ENCODE results near the gene AHI1. TPM values are rescaled to one million over a fixed set of nuclear protein-coding genes. Genes with fewer than 3 reads are reported as not detected.

AHI1 gene
- total RNA-seq, 1 donor from 2014 or later: 33.5 TPM

GRCh38 chr6:135390458-135390857 is 107.1 kb downstream of the AHI1 start:
- H3K4me3 Mint-ChIP-seq (ENCODE audit: unreplicated experiment): no peak overlapping the region
- no peak overlapping the region for H3K27ac Mint-ChIP-seq (ENCODE audit: unreplicated experiment)
- no peak for DNase-seq (ENCODE audit: extremely low spot score, unreplicated experiment)
- no peaks in the 10 kb centered on the region for H3K4me1 Mint-ChIP-seq (ENCODE audit: unreplicated experiment)
- H3K36me3 Mint-ChIP-seq (ENCODE audit: unreplicated experiment): peaks cover 15% of the 10 kb centered on the region
- no peaks in the 10 kb centered on the region for H3K9me3 Mint-ChIP-seq (ENCODE audit: unreplicated experiment)
- TF ChIP-seq, protein P1, sequence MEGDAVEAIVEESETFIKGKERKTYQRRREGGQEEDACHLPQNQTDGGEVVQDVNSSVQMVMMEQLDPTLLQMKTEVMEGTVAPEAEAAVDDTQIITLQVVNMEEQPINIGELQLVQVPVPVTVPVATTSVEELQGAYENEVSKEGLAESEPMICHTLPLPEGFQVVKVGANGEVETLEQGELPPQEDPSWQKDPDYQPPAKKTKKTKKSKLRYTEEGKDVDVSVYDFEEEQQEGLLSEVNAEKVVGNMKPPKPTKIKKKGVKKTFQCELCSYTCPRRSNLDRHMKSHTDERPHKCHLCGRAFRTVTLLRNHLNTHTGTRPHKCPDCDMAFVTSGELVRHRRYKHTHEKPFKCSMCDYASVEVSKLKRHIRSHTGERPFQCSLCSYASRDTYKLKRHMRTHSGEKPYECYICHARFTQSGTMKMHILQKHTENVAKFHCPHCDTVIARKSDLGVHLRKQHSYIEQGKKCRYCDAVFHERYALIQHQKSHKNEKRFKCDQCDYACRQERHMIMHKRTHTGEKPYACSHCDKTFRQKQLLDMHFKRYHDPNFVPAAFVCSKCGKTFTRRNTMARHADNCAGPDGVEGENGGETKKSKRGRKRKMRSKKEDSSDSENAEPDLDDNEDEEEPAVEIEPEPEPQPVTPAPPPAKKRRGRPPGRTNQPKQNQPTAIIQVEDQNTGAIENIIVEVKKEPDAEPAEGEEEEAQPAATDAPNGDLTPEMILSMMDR (IDR thresholded peaks at IDR 0.05): no peak
- no peaks in the 10 kb centered on the region for H3K27me3 Mint-ChIP-seq (ENCODE audit: unreplicated experiment)

GRCh38 chr6:135385299-135385698 is 112.2 kb downstream of the AHI1 start:
- H3K4me1 Mint-ChIP-seq (ENCODE audit: unreplicated experiment): no peaks in the 10 kb centered on the region
- H3K36me3 Mint-ChIP-seq (ENCODE audit: unreplicated experiment): peaks cover 9% of the 10 kb centered on the region
- H3K27me3 Mint-ChIP-seq (ENCODE audit: unreplicated experiment): no peaks in the 10 kb centered on the region
- no peak for DNase-seq (ENCODE audit: extremely low spot score, unreplicated experiment)
- no peak overlapping the region for H3K4me3 Mint-ChIP-seq (ENCODE audit: unreplicated experiment)
- no peaks in the 10 kb centered on the region for H3K9me3 Mint-ChIP-seq (ENCODE audit: unreplicated experiment)
- no peak overlapping the region for H3K27ac Mint-ChIP-seq (ENCODE audit: unreplicated experiment)
- TF ChIP-seq, protein P1 (IDR thresholded peaks at IDR 0.05): no peak

DNA sequence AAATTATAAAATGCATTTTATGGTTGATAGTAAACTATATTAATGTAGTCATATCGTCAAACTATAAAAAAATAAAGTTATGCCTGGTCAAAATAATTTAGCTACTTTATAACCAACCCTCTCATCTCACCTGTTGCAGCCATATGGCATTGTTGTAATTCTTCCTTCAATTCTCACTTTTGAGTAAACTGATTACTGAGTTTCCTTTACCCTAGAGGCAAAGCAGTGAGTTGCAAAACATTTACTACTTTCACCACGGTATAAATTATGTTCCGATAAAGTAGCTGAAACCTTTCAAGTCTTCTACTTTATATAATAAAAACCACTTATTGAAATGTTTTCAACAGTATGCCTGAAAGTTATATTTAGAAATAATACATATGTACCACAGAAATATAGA is 113.8 kb downstream of the AHI1 start:
- H3K4me3 Mint-ChIP-seq (ENCODE audit: unreplicated experiment): no peak overlapping the region
- no peaks in the 10 kb centered on the region for H3K4me1 Mint-ChIP-seq (ENCODE audit: unreplicated experiment)
- H3K27me3 Mint-ChIP-seq (ENCODE audit: unreplicated experiment): no peaks in the 10 kb centered on the region
- TF ChIP-seq, protein P1 (IDR thresholded peaks at IDR 0.05): no peak
- no peak overlapping the region for H3K27ac Mint-ChIP-seq (ENCODE audit: unreplicated experiment)
- H3K36me3 Mint-ChIP-seq (ENCODE audit: unreplicated experiment): peaks cover 9% of the 10 kb centered on the region
- H3K9me3 Mint-ChIP-seq (ENCODE audit: unreplicated experiment): no peaks in the 10 kb centered on the region
- no peak for DNase-seq (ENCODE audit: extremely low spot score, unreplicated experiment)

GRCh38 chr6:135383301-135383700 is 114.2 kb downstream of the AHI1 start:
- TF ChIP-seq, protein P1 (IDR thresholded peaks at IDR 0.05): no peak
- H3K9me3 Mint-ChIP-seq (ENCODE audit: unreplicated experiment): no peaks in the 10 kb centered on the region
- H3K27ac Mint-ChIP-seq (ENCODE audit: unreplicated experiment): no peak overlapping the region
- no peak overlapping the region for H3K4me3 Mint-ChIP-seq (ENCODE audit: unreplicated experiment)
- no peak for DNase-seq (ENCODE audit: extremely low spot score, unreplicated experiment)
- no peaks in the 10 kb centered on the region for H3K27me3 Mint-ChIP-seq (ENCODE audit: unreplicated experiment)
- H3K4me1 Mint-ChIP-seq (ENCODE audit: unreplicated experiment): no peaks in the 10 kb centered on the region
- peaks cover 8% of the 10 kb centered on the region for H3K36me3 Mint-ChIP-seq (ENCODE audit: unreplicated experiment)

DNA sequence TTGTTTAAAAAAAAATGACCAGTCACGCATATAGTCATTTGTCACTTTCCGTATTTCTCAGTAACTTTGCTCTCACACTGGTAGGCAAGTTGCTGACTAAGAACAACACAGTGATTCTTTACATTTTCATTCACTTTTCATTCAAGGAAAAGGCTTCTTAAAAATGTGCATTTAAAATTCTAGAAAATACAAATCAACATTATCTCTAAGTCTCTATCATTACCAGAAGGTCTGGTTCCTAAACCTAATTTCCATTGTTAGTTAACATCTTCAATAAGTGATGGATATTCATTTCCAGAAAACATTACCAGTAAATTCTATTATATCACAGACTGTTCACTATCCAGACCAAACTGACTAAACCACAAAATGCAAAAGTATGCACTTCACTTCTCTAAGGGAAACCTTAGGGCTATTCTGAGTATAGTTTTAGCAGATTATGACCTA is 115.3 kb downstream of the AHI1 start:
- Mint-ChIP-seq H3K4me3 (ENCODE audit: unreplicated experiment) (no peak overlapping the region), H3K9me3 (ENCODE audit: unreplicated experiment) (no peaks in the 10 kb centered on the region), H3K27me3 (ENCODE audit: unreplicated experiment) (no peaks in the 10 kb centered on the region), H3K27ac (ENCODE audit: unreplicated experiment) (no peak overlapping the region), H3K36me3 (ENCODE audit: unreplicated experiment) (peaks cover 3% of the 10 kb centered on the region), H3K4me1 (ENCODE audit: unreplicated experiment) (no peaks in the 10 kb centered on the region)
- DNase-seq (ENCODE audit: extremely low spot score, unreplicated experiment): no peak
- TF ChIP-seq, protein P1 (IDR thresholded peaks at IDR 0.05): no peak

Data from osteocyte (in vitro differentiated cells).